Vagina (tissue), 2 donors: Measurements from ENCODE around the gene BBS5.
"Not testable (repeated sequence)": the region's sequence is repeated elsewhere in the genome, so short reads cannot be mapped to it uniquely, and the experiment has no call there.

ENCODE experiments used
- CTCF ChIP-seq, 3 experiments: fragments of 450-650 bp in 2 of 3; fragments of 200-600 bp in 1 of 3; sonication (generic) in 1 of 3; IDR thresholded peaks; one replicate each; pipeline ENCODE4 v1.5.1; 2017 to 2019; ENCODE audit warnings: antibody characterized with exemption in 3 of 3, mild to moderate bottlenecking in 2 of 3, moderate library complexity in 2 of 3
- POLR2A ChIP-seq, 2 donors: fragments of 450-650 bp; IDR thresholded peaks; one replicate each; pipeline ENCODE4 v1.6.1; 2017; ENCODE audit warnings: antibody characterized with exemption in 2 of 2, mild to moderate bottlenecking in 2 of 2, moderate library complexity in 2 of 2

- TF ChIP-seq CTCF, POLR2A (IDR thresholded peaks at IDR 0.05): not testable (repeated sequence)
Measured at GRCh38 chr2:169539460-169539859, 60.2 kb downstream of the BBS5 start.
